GM18498 (cell line): Measurements from ENCODE around the gene KDM6A.
"Not testable (repeated sequence)": the region's sequence is repeated elsewhere in the genome, so short reads cannot be mapped to it uniquely, and the experiment has no call there.

Source experiments
- ATAC-seq: cut with Tn5 transposase; IDR thresholded peaks from one replicate; pipeline ENCODE4 v1.9.1; 2021; ENCODE audit warnings: mild to moderate bottlenecking, moderate library complexity; ENCODE audit not compliant: unreplicated experiment

KDM6A gene

GRCh38 chrX:44884944-44885343 is 12.0 kb downstream of the KDM6A start:
- ATAC-seq: no peak

DNA sequence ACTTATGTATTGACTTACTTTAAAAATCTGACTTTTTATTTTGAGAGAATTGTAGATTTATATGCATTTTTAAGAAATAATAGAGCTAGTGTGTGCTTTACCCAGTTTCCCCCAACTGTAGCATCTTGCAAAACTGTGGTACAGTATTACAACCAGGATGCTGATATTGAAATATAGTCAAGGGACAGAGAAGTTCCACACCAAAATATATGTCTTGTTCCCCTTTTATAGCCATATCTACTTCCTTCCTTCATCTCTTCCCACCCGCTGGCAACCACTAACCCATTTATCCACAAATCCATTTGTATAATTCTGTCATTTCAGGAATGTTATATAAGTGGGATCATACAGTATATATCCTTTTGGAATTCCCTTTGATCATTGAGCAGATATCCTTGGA is 16.8 kb downstream of the KDM6A start:
- ATAC-seq: no peak

DNA sequence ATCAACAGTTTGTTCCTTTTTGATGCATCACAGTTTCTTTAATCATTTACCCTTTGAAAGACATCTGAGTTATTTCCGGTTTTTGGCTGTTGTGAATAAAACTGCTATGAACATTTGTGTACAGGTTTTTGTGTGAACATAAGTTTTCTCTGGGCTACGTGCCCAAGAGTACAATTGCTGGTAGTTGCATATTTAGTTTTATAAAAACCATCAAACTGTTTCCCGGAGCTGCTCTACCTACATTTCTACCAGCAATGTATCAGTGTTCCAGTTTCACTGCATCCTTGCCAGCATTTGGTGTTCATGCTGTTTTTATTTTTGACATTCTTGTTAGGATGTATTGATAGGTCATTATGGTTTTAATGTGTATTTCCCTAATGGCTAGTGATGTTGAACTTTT is 17.3 kb downstream of the KDM6A start:
- no peak for ATAC-seq

DNA sequence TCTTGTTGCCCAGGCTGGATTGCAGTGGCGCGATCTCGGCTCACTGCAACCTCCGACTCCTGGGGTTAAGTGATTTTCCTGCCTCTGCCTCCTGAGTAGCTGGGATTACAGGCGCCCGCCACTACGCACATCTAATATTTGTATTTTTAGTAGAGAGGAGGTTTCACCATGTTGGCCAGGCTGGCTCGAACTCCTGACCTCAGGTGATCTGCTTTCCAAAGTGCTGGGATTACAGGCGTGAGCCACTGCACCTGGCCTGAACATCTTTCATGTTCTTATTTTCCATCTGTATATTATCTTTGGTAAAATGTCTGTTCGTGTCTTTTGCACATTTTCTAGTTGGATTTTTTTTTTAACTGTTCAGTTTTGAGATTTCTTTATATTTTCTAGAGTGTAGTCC is 17.7 kb downstream of the KDM6A start:
- ATAC-seq: not testable (repeated sequence)

GRCh38 chrX:44891642-44892041 is 18.7 kb downstream of the KDM6A start:
- ATAC-seq: no peak

DNA sequence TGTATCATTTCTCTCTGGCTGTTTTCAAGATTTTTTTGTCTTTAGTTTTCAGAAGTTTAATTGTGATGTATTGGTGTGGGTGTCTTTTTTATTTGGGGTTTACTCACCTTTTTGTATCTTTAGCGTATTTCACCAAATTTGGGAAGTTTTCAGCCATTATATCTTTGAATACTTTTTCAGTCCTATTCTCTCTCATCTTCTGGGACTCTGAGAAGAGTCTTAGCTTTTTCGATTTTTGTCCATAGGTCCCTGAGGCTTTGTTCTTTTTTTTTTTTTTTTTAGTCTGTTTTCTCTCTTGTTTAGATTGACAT is 23.8 kb downstream of the KDM6A start:
- no peak for ATAC-seq

DNA sequence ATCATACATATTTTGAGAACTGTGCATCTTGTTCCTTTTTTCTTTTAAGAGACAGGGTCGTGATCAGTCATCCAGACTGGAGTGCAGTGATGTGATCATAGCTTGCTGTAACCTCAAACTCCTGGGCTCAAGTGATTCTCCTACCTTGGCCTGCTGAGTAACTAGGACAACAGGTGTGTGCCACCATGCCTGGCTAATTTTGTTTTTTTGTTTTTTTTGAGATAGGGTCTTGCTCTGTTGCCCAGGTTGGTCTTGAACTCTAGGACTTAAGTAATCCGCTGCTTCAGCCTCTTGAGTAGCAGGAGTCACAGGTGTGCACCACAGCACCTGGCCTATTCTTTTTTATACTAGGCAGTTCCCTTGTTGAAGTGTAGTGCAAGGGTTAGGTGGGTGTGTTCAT is 24.6 kb downstream of the KDM6A start:
- ATAC-seq: no peak

DNA sequence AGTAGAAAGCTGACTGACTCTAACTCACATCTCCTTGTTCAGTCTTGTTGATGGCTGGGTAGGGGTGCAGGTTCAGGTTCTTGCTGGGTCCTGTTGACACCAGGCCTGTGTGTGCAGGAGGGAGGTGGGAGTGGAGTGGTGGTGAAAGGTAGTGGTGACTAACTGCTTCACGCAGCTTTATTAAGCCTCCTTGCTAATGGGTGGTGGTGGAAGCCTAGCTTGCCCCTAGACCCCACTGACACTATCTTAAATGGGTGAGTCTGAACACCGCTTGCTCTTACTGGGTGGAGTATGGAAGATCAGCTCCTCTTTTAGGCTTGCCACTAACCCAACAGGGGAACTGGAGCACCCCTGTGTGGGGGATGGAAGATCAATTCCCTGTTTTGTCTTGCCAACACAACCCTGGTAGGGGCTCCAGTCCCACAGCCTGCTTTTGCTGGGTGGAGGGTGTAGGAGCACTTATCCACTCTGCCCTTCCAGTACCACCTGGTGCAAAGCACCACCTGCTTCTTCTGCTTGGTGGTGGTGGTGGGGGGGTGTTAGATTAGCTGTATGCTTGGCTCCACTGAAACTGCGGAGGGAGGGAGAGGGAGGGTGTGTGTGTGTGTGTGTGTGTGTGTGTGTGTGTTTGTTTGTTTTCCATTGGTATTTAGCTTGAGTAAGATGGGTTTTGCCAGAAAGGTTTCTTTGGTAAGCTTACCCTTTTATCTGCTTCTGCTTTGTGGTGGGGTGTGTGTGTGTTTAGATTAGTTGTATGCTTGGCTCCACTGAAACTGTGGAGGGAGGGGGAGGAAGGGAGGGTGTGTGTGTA is 25.6 kb downstream of the KDM6A start:
- peak; percentile 54 for ATAC-seq

DNA sequence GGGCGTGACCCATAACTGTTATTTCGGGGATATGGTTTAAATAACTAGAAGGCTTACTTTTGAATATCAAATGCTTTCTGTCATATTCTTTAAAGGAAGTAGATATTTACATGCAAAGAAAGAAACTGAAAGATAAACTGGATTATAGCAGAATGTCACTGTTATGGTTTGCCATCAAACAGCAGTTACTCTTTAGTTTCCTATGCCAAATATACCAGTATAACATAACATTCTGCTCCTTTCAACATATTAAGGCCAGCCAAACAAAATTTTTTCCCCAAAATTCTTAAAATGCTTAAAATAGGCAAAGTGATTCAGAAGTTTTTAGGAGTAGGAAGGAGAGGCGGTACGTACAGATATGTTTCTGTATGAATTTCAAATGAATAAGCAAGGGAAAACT is 27.0 kb downstream of the KDM6A start:
- ATAC-seq: no peak

- ATAC-seq: no peak
These were observed 30.1 kb downstream of the KDM6A start for GRCh38 chrX:44903107-44903506.

- ATAC-seq: no peak
These were observed 31.0 kb downstream of the KDM6A start for GRCh38 chrX:44903830-44904530.

GRCh38 chrX:44904542-44905115 is 31.6 kb downstream of the KDM6A start:
- ATAC-seq: no peak

GRCh38 chrX:44906041-44906440 is 33.1 kb downstream of the KDM6A start:
- ATAC-seq: peak; percentile 47

DNA sequence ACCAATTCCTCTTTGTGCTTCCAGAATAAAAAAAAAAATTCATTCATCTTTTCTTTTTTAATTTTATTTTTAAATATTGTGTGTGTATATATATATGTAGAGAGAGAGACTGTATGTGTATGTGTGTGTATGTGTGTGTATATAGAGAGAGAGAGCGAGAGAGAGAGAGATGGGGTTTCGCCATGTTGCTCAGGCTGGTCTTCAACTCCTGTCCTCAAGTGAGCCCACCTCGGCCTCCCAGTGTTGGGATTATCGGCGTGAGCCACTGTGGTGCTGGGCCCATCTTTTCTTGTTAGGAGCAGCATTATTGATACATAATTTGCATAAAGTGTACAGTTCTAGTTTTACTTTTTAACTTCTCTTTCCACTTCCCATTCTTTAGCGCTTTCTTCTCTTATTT is 33.6 kb downstream of the KDM6A start:
- ATAC-seq: no peak

- no peak for ATAC-seq
These were observed 35.2 kb downstream of the KDM6A start for GRCh38 chrX:44908153-44908552.

DNA sequence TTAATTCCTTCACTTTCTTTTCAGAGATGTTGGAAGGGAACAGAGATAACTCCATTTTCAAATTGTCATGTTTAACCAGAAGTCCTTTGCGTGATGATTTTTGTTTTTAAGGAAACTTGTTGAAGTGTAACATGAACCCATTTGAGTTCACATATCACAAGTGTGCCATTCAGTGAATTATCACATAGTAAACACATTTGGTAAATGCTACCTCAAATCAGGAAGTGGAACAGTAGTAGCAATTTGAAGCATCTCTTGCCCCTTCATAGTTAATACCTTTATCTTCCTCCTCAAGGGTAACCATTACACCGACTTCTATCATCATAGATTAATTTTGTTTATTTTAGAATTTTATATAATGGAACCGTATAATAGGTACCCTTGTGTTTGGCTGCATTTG is 35.8 kb downstream of the KDM6A start:
- no peak for ATAC-seq

- not testable (repeated sequence) for ATAC-seq
These were observed 37.5 kb downstream of the KDM6A start for GRCh38 chrX:44910508-44910907.

DNA sequence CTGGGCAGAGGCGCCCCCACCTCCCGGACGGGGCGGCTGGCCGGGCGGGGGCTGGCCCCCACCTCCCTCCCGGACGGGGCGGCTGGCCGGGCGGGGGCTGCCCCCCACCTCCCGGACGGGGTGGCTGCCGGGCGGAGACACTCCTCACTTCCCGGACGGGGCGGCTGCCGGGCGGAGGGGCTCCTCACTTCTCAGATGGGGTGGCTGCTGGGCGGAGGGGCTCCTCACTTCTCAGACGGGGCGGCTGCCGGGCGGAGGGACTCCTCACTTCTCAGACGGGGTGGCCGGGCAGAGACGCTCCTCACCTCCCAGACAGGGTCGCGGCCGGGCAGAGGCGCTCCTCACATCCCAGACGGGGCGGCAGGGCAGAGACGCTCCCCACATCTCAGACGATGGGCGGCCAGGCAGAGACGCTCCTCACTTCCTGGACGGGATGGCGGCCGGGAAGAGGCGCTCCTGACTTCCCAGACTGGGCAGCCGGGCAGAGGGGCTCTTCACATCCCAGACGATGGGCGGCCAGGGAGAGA is 38.1 kb downstream of the KDM6A start:
- not testable (repeated sequence) for ATAC-seq

DNA sequence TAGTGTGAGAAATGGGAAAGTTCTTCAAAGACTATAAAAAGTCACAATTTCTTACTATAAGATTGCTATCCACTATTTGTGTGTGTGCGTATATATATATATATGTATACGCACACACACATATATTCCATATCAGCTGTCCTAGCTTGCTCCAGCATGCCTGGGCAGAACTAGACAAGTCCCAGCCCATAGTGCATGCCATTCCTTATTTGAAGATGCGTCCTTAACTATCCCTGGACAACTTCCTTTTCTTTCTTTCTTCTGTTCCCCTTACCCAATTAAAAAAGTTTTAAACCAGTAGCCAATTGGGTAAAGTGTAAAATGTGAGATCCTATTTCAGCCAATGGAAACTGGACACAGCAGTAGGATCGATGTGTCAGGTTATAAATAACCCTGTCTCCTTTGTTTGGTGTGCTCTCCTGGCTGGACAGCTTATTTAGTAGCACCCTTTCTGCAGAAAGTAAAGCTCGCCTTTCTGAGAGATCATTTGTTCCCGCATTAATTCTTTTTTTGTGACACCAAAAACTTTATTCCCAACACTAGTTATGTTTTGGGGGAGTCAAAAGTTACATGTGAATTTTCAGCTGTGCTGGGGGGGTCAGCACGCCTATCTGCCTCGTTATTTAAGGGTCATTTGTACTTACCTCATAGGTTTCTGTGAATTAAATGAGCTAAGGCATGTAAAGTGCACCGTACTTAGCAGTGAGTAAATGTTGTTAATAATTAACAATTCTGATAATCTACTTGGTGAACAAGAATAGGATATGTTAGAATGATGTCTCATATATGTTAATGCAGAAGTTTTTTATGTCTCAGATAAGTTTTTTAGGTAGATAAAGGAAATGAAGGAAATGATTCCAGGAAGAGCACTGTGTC is 40.9 kb downstream of the KDM6A start:
- no peak for ATAC-seq

DNA sequence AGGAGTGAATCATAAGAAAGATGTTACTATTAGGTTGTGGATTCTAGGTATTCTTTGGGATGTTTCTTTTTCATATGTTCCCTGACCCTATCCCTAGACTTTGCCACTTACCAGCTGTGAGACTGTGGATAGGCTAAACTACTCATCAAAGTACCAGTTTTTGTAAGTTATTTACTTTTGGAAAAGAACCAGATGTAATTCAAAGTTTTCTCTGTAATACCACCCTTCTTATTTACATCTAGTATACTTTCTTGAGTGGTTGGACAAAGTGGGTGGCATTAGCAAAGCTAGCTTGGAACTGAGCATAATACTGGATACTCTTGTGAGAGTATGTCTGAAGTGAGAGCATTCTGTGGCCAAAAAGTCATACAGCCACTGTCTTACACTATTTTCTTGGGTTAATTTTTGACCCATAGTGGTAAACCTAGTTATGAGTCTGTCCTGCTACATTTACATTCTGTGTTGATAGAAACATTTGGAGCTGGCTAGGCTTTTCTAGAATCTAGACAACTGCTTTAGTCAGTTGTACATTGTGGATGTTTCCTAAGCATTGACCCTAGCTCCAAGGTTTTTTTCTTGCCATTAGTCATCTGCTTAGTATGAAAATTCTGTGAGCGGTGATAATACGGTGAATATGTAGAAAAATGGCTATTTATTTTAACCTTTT is 41.7 kb downstream of the KDM6A start:
- peak; percentile 77 for ATAC-seq
